Skeletal muscle tissue (tissue), 4 donors: Measurements from ENCODE around the gene KCNQ5. TPM values are rescaled to one million over a fixed set of nuclear protein-coding genes. Genes with fewer than 3 reads are reported as not detected.

Experiments used
- H3K27ac ChIP-seq: one replicate; pipeline ENCODE4 v1.7.0; 2013; ENCODE audit warnings: mild to moderate bottlenecking, low read depth, low read length, inconsistent platforms
- H3K27me3 ChIP-seq, 3 donors: one replicate each; pipeline ENCODE4 v1.7.0; 2013; ENCODE audit warnings: low read length in 3 of 3; ENCODE audit not compliant: control insufficient read depth in 3 of 3, insufficient read depth in 3 of 3
- H3K36me3 ChIP-seq, 3 donors: one replicate each; pipeline ENCODE4 v1.7.0; 2013; ENCODE audit warnings: low read length in 3 of 3; ENCODE audit not compliant: control insufficient read depth in 3 of 3, insufficient read depth in 3 of 3
- H3K4me1 ChIP-seq, 3 donors: one replicate each; pipeline ENCODE4 v1.7.0; 2013; ENCODE audit warnings: low read length in 3 of 3, mild to moderate bottlenecking in 3 of 3; ENCODE audit not compliant: control insufficient read depth in 3 of 3, insufficient read depth in 3 of 3
- H3K4me3 ChIP-seq, 3 donors: one replicate each; pipeline ENCODE4 v1.7.0; 2013; ENCODE audit warnings: low read length in 3 of 3
- H3K9ac ChIP-seq, 3 donors: one replicate each; pipeline ENCODE4 v1.7.0; 2013; ENCODE audit warnings: low read length in 3 of 3, mild to moderate bottlenecking in 3 of 3, moderate library complexity in 2 of 3, low read depth in 1 of 3
- H3K9me3 ChIP-seq, 3 donors: one replicate each; pipeline ENCODE4 v1.7.0; 2013; ENCODE audit warnings: low read length in 3 of 3; ENCODE audit not compliant: control insufficient read depth in 3 of 3
- total RNA-seq: library from RNA; depleted of rRNA; stranded (reverse); fragments of >200 nt; gene quantifications from one replicate; pipeline ENCODE4 v1.2.3, GENCODE V29; 2014
- donor health status: Osteomylitis.

The KCNQ5 gene
- total RNA-seq, 1 donor from 2014 or later = 0.52 TPM

GRCh38 chr6:72809746-72810379 lies 188.0 kb downstream of the KCNQ5 start:
- peak overlapping the region; percentile 1 to 44 (median 6) for H3K9ac ChIP-seq
- H3K9me3 ChIP-seq = no peaks in the 10 kb centered on the region
- H3K4me3 ChIP-seq = peak overlapping the region in 2 of 3 donors; percentile 4 to 24
- H3K36me3 ChIP-seq = no peaks in the 10 kb centered on the region
- no peaks in the 10 kb centered on the region for H3K27me3 ChIP-seq
- peak overlapping the region; percentile 76 for H3K27ac ChIP-seq
- H3K4me1 ChIP-seq = peaks cover 8 to 27% (median 13%) of the 10 kb centered on the region in 3 donors

DNA sequence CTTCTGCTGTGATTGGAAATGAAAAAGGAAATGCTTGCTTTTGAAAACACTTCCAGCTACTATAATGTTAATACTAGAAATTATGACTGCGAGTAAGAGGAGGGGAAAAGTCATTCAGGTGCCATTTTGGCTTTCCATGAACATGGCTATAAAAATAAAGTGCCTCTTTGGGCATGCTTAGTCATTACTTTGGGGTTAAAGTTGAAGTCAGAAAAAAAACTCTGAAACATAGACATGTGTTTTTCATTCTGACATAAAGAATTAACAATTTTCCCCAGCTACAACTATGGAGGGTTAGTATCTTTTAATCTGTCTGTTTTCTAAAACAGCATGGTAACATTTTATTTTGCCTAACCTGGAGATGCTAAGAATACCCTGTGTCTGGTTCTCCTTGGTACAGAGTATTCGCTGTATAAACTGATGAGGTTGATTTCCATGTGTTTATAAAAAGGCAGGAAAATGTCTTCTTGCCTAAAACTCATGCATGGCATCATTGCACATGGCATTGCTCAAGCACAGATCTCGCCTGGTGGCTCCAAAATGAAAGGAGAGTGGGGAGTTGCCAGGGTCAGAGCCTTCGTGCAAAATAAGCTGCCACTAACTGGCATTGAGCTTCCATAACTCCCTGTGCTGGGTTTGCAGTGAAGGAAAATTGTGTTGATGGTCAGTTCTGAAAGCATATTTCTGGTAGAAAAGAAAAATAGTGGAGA lies 188.9 kb downstream of the KCNQ5 start:
- no peaks in the 10 kb centered on the region for H3K27me3 ChIP-seq
- H3K9me3 ChIP-seq = no peaks in the 10 kb centered on the region
- peaks cover 8 to 27% (median 13%) of the 10 kb centered on the region in 3 donors for H3K4me1 ChIP-seq
- H3K36me3 ChIP-seq = no peaks in the 10 kb centered on the region
- H3K9ac ChIP-seq = no peak overlapping the region
- peak overlapping the region in 1 of 3 donors; percentile 42 for H3K4me3 ChIP-seq
- H3K27ac ChIP-seq = peak overlapping the region; percentile 76

DNA sequence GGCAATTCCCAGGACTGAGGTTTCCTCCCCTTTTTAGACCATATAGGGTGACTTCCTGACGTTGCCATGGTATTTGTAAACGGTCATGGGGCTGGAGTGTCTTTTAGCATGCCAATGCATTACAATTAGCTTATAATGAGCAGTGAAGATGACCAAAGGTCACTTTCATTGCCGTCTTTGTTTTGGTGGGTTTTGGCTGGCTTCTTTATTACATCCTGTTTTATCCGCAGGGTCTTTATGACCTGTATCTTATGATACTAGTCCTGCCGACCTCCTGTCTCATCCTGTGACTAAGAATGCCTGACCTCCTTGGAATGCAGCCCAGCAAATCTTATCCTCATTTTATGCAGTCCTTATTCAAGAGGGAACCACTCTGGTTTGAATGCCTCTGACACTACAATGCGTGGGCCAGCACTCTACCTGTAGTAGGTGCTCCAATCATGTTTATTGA lies 190.1 kb downstream of the KCNQ5 start:
- Histone ChIP-seq H3K9ac (no peak overlapping the region), H3K4me3 (no peak overlapping the region), H3K27me3 (no peaks in the 10 kb centered on the region), H3K4me1 (peaks cover 8 to 27% (median 13%) of the 10 kb centered on the region in 3 donors), H3K9me3 (no peaks in the 10 kb centered on the region), H3K27ac (peak overlapping the region; percentile 43), H3K36me3 (no peaks in the 10 kb centered on the region)

DNA sequence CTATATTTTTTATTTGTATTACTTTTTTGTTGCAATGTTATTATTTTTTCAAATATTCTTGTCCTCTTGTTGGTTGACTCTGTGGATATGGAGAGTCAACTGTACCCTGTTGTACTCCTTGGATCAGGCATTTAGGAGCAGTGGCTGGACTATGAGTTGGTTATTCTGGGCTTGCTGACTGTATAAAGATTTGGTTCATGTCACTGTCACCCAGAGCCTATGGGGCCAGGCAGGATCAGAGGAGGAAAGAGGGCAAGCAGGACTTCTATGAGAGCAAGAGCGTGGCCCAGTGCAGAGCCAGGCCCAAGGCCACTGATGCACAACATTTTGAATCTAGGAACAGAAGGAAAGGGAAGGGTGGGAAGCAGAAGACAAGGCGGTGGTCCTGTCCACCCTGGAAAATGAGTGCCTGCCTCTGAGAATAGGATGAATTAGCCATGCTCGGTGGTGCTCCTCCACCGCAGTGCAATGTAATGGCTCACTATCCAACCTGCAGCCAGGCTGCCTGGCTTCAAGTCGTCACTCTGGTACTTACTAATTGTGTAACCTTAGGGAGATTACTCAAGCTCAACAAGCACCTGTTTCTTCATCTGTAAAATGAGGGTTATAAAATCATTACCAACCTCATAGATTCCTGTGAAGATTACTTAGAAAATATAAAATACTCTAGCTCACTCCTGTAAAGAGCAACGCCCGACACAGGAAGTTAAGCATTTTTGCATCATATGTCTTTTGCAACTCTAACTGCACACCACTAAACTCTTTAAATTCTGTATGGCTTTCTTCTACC lies 192.1 kb downstream of the KCNQ5 start:
- no peaks in the 10 kb centered on the region for H3K27me3 ChIP-seq
- H3K4me3 ChIP-seq = peak overlapping the region in 1 of 3 donors; percentile 30
- peaks cover 8 to 27% (median 13%) of the 10 kb centered on the region in 3 donors for H3K4me1 ChIP-seq
- no peak overlapping the region for H3K27ac ChIP-seq
- no peaks in the 10 kb centered on the region for H3K36me3 ChIP-seq
- no peak overlapping the region for H3K9ac ChIP-seq
- no peaks in the 10 kb centered on the region for H3K9me3 ChIP-seq

- Histone ChIP-seq H3K27ac (no peak overlapping the region), H3K36me3 (no peaks in the 10 kb centered on the region), H3K9me3 (no peaks in the 10 kb centered on the region), H3K4me1 (peaks cover 8 to 18% (median 17%) of the 10 kb centered on the region in 3 donors), H3K27me3 (no peaks in the 10 kb centered on the region), H3K4me3 (no peak overlapping the region), H3K9ac (no peak overlapping the region)
Observed at GRCh38 chr6:72816022-72816421, 194.2 kb downstream of the KCNQ5 start.

- Histone ChIP-seq H3K4me3 (no peak overlapping the region), H3K4me1 (peaks cover 6 to 24% (median 12%) of the 10 kb centered on the region in 3 donors), H3K27me3 (no peaks in the 10 kb centered on the region), H3K36me3 (no peaks in the 10 kb centered on the region), H3K27ac (no peak overlapping the region), H3K9ac (no peak overlapping the region), H3K9me3 (no peaks in the 10 kb centered on the region)
Observed at GRCh38 chr6:72817208-72817607, 195.3 kb downstream of the KCNQ5 start.

GRCh38 chr6:72819609-72820008 lies 197.7 kb downstream of the KCNQ5 start:
- Histone ChIP-seq H3K27me3 (no peaks in the 10 kb centered on the region), H3K4me1 (peaks cover 9 to 20% (median 9%) of the 10 kb centered on the region in 3 donors), H3K9ac (peak overlapping the region in 2 of 3 donors; percentile 2 to 7), H3K9me3 (no peaks in the 10 kb centered on the region), H3K4me3 (no peak overlapping the region), H3K36me3 (no peaks in the 10 kb centered on the region), H3K27ac (peak overlapping the region; percentile 69)

DNA sequence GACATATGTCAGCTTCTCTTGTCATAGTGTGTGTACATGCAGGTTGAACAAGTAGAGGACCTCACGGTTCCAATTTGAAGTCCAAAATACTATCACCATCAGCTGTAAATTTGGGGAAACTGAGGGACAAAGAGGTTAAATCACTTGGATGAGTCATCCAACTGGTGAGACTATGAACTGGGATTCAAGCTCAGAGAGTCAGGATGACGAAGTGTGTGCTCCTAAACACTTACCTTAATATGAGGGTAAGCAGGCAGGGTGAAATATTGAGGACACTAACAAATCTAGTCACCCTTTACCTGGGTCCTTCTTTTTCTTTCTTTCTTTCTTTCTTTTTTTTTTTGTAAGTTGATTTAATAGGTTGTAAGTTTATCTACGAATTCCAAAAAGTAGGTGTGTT lies 198.3 kb downstream of the KCNQ5 start:
- Histone ChIP-seq H3K27me3 (no peaks in the 10 kb centered on the region), H3K4me1 (peaks cover 10 to 24% (median 13%) of the 10 kb centered on the region in 3 donors), H3K4me3 (no peak overlapping the region), H3K27ac (peak overlapping the region; percentile 69), H3K9me3 (no peaks in the 10 kb centered on the region), H3K9ac (peak overlapping the region in 1 of 3 donors; percentile 7), H3K36me3 (no peaks in the 10 kb centered on the region)

GRCh38 chr6:72820906-72821305 lies 199.0 kb downstream of the KCNQ5 start:
- peaks cover 10 to 31% (median 13%) of the 10 kb centered on the region in 3 donors for H3K4me1 ChIP-seq
- H3K4me3 ChIP-seq = no peak overlapping the region
- no peaks in the 10 kb centered on the region for H3K9me3 ChIP-seq
- no peaks in the 10 kb centered on the region for H3K36me3 ChIP-seq
- H3K27me3 ChIP-seq = no peaks in the 10 kb centered on the region
- peak overlapping the region; percentile 69 for H3K27ac ChIP-seq
- H3K9ac ChIP-seq = no peak overlapping the region
